DND-41 (cell line): ENCODE data around the gene SNRNP40.

Experiments
- CTCF ChIP-seq: IDR thresholded peaks from 2 replicates; pipeline ENCODE4 v1.5.1; 2012; ENCODE audit warnings: borderline replicate concordance, low read length, moderate library complexity, mild to moderate bottlenecking; ENCODE audit not compliant: poor library complexity, severe bottlenecking; ENCODE audit errors: extremely low read depth
- EZH2 ChIP-seq: IDR thresholded peaks from 3 replicates; pipeline ENCODE4 v1.6.1; 2012; ENCODE audit warnings: borderline replicate concordance, low read depth, mild to moderate bottlenecking, moderate library complexity, low read length, inconsistent platforms; ENCODE audit not compliant: severe bottlenecking

- TF ChIP-seq CTCF = no peak
- TF ChIP-seq EZH2 = no peak
Measured at GRCh38 chr1:31243501-31244286, 52.9 kb downstream of the SNRNP40 start.
